HG02970 (cell line): Measurements from ENCODE around the gene ADCYAP1R1.

ENCODE experiments used
- ATAC-seq: cut with Tn5 transposase; IDR thresholded peaks from one replicate; pipeline ENCODE4 v1.9.1; 2021; ENCODE audit warnings: mild to moderate bottlenecking, moderate library complexity, moderate number of reproducible peaks; ENCODE audit not compliant: unreplicated experiment, low FRiP score

Gene ADCYAP1R1

GRCh38 chr7:31102151-31102972 lies 50.3 kb downstream of the ADCYAP1R1 start:
- ATAC-seq = no peak

- ATAC-seq = no peak
These were observed 51.1 kb downstream of the ADCYAP1R1 start for GRCh38 chr7:31102973-31103850.

DNA sequence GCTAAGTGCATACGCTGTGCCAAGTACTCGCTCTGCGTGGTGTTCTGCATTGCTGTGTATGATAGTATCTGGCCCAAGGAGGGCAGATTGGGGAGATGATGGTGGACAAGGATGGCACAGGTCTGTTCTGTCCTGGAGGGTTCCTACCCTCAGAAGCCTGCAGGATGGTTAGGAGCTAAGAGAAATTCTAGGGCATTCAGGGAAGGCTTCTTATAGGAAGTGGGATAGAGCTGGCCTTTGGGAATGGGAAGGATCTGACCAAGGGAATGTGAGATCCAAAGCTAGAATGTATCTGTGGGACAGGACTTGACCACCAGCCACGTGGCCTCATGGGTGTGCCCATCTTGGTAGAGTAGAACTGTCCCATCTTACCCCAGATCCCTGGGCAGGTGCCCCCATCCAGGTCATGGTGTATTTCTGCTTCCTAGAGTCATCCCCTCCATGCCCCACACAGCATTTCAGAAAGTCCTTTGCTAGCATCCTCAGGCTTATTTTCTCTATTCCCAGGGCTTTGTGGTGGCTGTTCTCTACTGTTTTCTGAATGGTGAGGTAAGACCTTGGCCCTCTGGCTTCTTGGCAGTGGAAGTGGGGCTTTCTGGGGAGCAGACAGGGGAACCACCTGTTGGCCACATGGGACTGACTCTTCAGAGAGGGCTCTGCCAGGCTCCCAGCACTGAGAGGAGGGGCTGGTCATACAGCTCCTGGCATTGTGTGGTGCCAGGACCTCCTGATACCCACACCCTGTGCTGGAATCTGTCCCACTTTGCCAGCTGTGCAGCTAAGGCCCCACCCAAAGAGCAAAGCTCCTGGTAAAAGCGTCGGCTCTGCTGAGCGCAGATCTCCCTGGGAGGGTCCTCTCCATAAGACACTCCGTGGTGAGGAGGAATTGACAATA lies 52.5 kb downstream of the ADCYAP1R1 start:
- ATAC-seq = no peak

DNA sequence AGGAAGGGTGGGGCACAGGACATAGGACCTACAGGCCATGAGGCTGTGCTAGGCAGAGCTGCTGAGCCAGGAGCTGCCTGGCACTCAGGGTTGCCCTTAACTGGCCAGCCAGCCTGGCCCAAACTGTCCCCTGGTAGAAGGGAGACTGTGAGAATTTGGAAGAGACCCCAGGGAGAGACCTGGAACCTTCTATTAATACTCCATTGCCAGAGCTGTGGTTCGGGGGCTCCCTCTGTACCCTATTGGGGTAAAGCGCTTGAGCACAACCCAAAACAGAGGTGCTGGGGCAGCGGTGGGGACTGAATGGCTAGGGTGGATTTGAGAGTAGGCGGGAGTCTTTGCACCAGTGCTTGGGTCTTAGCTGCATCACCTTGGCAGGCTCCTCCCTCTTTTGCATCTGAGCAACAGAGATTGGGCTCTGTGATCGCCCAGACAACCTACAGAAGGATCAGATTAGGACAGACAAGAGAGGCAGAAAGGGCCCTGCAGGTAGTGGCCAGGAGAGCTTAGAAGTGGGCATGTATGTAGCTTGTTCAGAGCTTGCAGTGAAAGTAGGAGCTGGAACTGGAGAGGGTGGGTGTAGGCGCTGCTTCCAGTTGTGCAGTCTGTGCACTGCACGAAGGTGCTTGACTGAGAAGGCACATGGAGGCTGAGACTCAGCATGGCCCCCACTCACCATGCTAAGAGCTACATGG lies 53.3 kb downstream of the ADCYAP1R1 start:
- ATAC-seq = no peak

DNA sequence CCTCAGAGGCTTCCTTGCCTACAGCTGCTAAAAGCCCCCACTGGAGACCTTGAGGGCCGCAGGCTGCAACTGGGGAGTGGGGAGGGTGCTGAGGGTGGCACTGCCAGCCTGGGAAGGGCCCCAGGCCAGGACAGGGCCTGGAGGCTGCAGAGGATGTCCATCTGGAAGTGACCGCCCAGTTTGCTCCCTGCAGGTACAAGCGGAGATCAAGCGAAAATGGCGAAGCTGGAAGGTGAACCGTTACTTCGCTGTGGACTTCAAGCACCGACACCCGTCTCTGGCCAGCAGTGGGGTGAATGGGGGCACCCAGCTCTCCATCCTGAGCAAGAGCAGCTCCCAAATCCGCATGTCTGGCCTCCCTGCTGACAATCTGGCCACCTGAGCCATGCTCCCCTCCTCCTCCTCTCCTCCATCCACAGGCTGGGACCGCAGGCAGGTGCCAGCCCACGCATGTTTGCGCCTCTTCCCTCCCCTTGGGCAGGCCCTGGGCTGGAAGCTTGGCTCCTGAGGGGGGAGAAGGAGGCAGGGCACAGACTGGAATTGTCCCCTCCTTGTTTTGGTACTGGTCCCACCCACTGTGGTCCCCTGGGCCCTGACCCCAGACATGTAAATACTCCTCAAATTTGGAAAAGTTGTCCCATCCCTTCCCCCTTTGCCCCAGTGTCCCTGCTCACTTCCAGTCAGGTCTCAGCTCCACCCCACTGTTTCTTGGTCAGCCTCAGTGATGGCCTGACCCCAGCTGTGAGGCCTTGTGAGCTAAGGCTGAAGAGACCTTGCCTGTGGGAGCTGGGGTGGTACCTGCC lies 54.4 kb downstream of the ADCYAP1R1 start:
- ATAC-seq = no peak

DNA sequence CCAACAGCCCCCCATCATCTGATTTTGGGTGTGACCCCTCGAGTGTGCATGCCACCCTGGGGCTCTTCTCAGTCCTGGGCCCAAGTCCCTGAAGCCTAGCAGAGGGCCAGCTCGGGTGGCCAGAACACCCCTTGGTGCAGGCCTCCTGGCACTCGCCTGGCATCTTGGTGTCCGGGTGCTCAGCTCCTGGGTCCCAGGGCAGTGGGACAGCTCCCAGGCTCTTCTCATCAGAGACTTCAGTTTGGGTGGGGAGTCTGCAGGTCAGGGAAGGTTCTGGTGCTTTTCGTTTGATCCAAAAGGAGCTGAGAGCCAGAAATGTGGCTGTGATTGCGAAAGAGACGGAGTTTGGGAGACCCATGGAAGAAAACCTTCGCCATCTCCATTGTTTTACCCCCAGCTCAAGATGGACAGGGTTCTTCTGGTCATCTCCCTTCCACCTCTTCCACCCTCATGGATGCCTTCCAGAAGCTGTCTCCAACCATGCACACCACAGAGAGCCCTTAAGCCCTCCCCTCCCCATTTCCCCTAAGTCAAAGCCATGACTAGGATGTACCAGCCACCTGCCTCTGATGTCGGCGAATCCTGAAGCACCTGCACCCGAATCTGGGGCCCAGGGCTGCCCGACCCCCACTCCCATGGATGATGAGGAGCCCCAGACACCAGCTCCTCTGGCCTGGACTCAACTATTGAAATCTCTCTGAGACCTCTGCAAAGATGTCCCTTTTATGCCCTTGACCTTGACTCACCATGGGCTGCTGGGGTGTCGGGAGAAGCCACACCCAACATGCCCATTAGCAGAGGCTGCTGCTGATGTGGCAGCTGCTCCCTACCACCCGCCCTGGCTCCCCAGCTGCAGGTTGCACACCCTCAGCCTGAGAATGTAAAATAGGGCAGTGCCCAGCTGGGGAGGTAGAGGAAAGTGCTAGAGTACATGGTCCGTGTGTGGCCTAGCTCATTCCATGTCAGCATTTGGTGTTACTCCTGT lies 55.3 kb downstream of the ADCYAP1R1 start:
- ATAC-seq = no peak

DNA sequence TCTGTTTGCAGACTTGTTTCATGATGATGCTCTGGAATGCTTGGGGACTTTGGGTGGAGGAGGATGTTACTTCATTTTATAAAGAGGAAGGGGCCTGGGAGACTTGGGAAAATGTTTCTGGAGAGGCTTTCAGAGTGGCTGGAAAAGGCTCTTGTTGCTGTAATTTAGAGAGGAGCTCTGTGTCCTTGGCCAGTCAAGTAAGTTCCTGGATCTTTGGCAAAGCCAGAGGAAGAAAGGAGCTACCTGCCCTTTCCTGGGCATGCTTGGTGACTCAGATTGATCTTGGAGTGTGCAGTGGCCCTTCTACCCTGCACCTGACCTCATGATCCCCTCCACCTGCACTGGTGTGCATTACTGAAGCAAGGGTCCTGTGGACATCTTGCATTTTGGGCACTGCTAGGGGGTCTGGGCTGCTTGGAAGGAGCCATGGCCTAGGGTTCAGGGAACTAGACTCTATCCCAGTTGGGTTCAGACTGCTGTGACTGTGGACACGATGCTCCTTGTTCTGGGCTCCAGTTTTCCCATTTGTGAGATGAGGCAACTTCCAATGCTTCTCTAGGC lies 56.1 kb downstream of the ADCYAP1R1 start:
- no peak for ATAC-seq

DNA sequence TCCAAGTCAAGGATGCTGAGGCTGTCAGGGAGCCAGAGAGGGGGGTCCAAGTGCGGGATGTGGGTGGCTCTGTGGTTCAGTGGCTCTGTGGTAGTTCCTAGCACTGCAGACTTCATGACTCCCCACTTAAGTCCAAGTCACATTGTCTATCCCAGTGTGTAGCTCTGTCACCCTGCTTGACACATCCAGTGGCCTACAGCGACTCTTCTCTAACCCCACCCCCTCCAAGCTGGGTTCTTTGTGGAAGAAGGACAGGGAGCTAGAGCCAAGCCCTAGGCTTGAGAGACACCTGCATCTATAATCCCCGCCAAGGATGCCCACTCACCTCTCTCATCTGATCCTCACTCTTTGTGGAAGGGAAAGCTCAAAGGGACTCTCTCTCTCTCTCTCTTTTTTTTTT lies 57.6 kb downstream of the ADCYAP1R1 start:
- ATAC-seq = no peak

- ATAC-seq = no peak
These were observed 58.4 kb downstream of the ADCYAP1R1 start for GRCh38 chr7:31110331-31111108.

- ATAC-seq = no peak
These were observed 59.0 kb downstream of the ADCYAP1R1 start for GRCh38 chr7:31111109-31111451.

- ATAC-seq = no peak
These were observed 61.6 kb downstream of the ADCYAP1R1 start for GRCh38 chr7:31113660-31114059.

DNA sequence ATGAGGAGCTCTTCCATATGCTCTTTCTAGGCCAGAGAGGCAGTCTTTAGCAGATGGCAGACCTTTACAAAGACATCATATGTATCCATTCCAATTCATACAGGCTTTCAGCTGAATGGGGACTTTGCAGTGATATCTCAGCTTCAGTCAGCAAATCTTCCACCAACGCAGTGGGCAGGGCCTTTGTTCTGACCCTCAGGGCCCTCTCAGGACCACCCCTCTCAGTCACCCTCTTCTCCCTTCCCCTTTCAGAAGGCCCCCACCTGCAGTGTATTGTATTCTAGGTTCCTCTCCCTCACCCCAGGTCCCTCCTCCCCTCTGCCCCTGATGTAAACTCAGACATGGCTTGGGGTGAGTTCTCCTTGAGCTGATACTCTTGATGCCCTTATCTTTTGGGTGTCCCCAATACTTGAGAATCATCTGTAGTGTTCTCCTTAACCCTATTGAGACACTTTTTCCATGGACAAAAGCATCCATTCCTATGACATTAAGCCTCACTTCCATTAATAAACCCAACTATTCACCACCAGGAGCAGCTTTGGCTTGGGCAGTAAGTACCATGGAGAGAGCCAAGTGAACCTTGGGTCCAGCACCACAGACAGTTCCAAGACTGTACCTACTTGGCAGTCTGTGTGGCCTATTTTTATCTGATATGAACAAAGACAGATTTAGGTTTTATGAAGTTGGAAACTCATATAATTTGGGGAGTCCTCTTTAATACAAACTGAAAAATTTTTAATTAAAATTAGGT lies 62.7 kb downstream of the ADCYAP1R1 start:
- no peak for ATAC-seq

GRCh38 chr7:31116615-31117014 lies 64.5 kb downstream of the ADCYAP1R1 start:
- no peak for ATAC-seq

GRCh38 chr7:31119249-31119648 lies 67.1 kb downstream of the ADCYAP1R1 start:
- ATAC-seq = no peak

DNA sequence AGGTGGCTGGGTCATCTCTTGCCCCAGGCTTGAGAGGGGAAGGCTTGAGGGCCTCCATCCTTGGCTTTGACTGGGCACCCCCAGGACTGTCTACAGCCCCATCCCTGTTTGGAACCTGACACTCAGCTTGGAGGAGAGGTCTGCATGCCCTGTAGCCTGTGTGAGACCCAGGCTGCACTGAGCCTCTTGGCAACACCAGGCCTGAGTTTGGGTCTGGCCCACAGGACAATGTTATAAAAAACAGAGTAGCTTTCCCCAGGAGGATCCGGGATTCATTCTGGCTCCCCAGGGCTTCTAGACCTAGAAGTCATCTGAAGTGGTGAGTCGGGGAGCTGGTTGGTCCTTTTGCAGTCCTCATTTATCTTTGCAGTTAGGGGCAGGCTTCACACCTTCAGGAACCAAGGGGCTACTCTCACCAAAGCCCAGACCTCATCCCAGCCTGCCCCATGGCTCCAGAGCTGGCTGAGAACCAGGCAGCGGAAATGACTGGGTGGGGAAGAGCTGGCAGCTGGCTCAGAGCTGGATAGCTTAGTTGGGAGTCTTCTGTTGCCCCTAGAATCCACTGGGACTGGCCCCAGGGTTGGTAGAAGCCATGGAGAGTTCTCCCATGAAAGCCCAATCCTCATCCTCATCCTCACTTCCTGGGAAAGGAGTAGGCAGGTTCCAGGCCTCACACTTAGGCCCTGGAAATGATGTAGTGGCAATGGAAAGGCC lies 68.8 kb downstream of the ADCYAP1R1 start:
- no peak for ATAC-seq

GRCh38 chr7:31121601-31122000 lies 69.5 kb downstream of the ADCYAP1R1 start:
- ATAC-seq = no peak
